M059J (cell line): ENCODE measurements around the gene KCND3. TPM values are rescaled to one million over a fixed set of nuclear protein-coding genes. Genes with fewer than 3 reads are reported as not detected.

Experiments used
- DNase-seq: peaks from one replicate; pipeline ENCODE4 v3.0.0-alpha.2; 2012; ENCODE audit warnings: low read depth
- total RNA-seq: library from RNA; depleted of rRNA; stranded (reverse); fragments of >200 nt; shearing (Covaris generic); gene quantifications from 2 replicates; pipeline ENCODE4 v1.2.3, GENCODE V29; 2014; rRNA removed

KCND3 gene
- not detected in 2 replicates for total RNA-seq

- DNase-seq: no peak
These were observed at the start of gene KCND3 for GRCh38 chr1:111989531-111990025. Gene KCND3 (minus strand): TSS chr1:111989668.

GRCh38 chr1:112034277-112034676, 44.8 kb upstream of the KCND3 start:
- DNase-seq: no peak

- no peak for DNase-seq
These were observed 44.1 kb upstream of the KCND3 start for GRCh38 chr1:112033439-112034120.

GRCh38 chr1:112030157-112030556, 40.7 kb upstream of the KCND3 start:
- no peak for DNase-seq

- no peak for DNase-seq
These were observed 38.2 kb upstream of the KCND3 start for GRCh38 chr1:112027696-112028095.

GRCh38 chr1:112026501-112026900, 37.0 kb upstream of the KCND3 start:
- no peak for DNase-seq

- DNase-seq: peak; percentile 40
These were observed 36.5 kb upstream of the KCND3 start for GRCh38 chr1:112026016-112026415.

- DNase-seq: no peak
These were observed 31.8 kb upstream of the KCND3 start for GRCh38 chr1:112021263-112021662.

GRCh38 chr1:112017183-112017582, 27.7 kb upstream of the KCND3 start:
- DNase-seq: no peak

- DNase-seq: no peak
These were observed 23.4 kb upstream of the KCND3 start for GRCh38 chr1:112012823-112013222.

- DNase-seq: peak; percentile 49
These were observed 21.7 kb upstream of the KCND3 start for GRCh38 chr1:112011202-112011601.

GRCh38 chr1:112007169-112007568, 17.7 kb upstream of the KCND3 start:
- DNase-seq: no peak

GRCh38 chr1:112006416-112007025, 17.1 kb upstream of the KCND3 start:
- no peak for DNase-seq

GRCh38 chr1:112004076-112004475, 14.6 kb upstream of the KCND3 start:
- DNase-seq: no peak

GRCh38 chr1:112002514-112002913, 13.0 kb upstream of the KCND3 start:
- no peak for DNase-seq

- no peak for DNase-seq
These were observed 12.0 kb upstream of the KCND3 start for GRCh38 chr1:112001436-112001835.

- no peak for DNase-seq
These were observed 10.6 kb upstream of the KCND3 start for GRCh38 chr1:112000048-112000447.

GRCh38 chr1:111998332-111998731, 8.9 kb upstream of the KCND3 start:
- no peak for DNase-seq

- DNase-seq: no peak
These were observed 3.0 kb upstream of the KCND3 start for GRCh38 chr1:111992476-111992875.

GRCh38 chr1:111990878-111991718, 1.6 kb upstream of the KCND3 start:
- peak; percentile 49 for DNase-seq

GRCh38 chr1:111990026-111990877, 784 bp upstream of the KCND3 start:
- DNase-seq: no peak
